Endothelial cell of umbilical vein (primary cell): ENCODE results near the gene ZDHHC19. TPM values are rescaled to one million over a fixed set of nuclear protein-coding genes. Genes with fewer than 3 reads are reported as not detected.

Experiments used
- BruUV-seq: library from RNA; stranded (reverse); fragments of 400-500 nt; replicated peaks from 2 replicates; lab custom pipeline; 2021; lab: Mats Ljungman, UMichigan
- CTCF ChIA-PET: fragments of 300-600, 350-600 bp; sonication (Branson Sonifier 250); formaldehyde crosslinking; loops from one replicate; lab custom pipeline; 2021; ENCODE audit warnings: antibody characterized with exemption, inconsistent platforms; lab: Charles Lee
- POLR2A ChIA-PET: fragments of 300-600, 350-600 bp; sonication (Branson Sonifier 250); formaldehyde crosslinking; loops from one replicate; lab custom pipeline; 2021; ENCODE audit warnings: antibody characterized with exemption, inconsistent platforms; lab: Charles Lee
- DNase-seq: peaks from one replicate; pipeline ENCODE4 v3.0.0-alpha.2; 2011; ENCODE audit warnings: low read depth, low spot score
- FAIRE-seq: peaks from 2 replicates; lab custom pipeline; 2011; peaks lifted over from hg19 to GRCh38; lab: Jason Lieb, UNC
- H2AFZ ChIP-seq: 2 replicates; pipeline ENCODE4 v1.6.0; 2012; ENCODE audit warnings: low read depth, low read length, control low read depth, inconsistent platforms
- H3K27ac ChIP-seq: 2 replicates; pipeline ENCODE4 v1.5.1; 2011; ENCODE audit warnings: low read depth, mild to moderate bottlenecking, control low read depth, low read length, moderate library complexity; ENCODE audit not compliant: insufficient read depth
- H3K27me3 ChIP-seq, 2 experiments: 2 replicates each; pipeline versions ENCODE4 v1.6.0 to v1.6.1; 2011; ENCODE audit warnings: low read length in 2 of 2, mixed read lengths in 1 of 2; ENCODE audit not compliant: control insufficient read depth in 2 of 2, insufficient read depth in 2 of 2
- H3K36me3 ChIP-seq, 2 experiments: 2 replicates in 1 of 2; 3 replicates in 1 of 2; pipeline ENCODE4 v1.5.1; 2011; ENCODE audit warnings: low read length in 2 of 2, mild to moderate bottlenecking in 1 of 2, moderate library complexity in 1 of 2; ENCODE audit not compliant: control insufficient read depth in 2 of 2, insufficient read depth in 2 of 2; ENCODE audit errors: extremely low read depth in 1 of 2
- H3K4me1 ChIP-seq: 3 replicates; pipeline ENCODE4 v1.5.1; 2011; ENCODE audit warnings: mild to moderate bottlenecking, low read length; ENCODE audit not compliant: control insufficient read depth, insufficient read depth; ENCODE audit errors: extremely low read depth
- H3K4me2 ChIP-seq: 2 replicates; pipeline ENCODE4 v1.6.1; 2011; ENCODE audit warnings: low read length, control low read depth, mixed read lengths; ENCODE audit not compliant: insufficient read depth
- H3K4me3 ChIP-seq, 3 experiments: fragments of 200-600 bp in 1 of 3; sonication (generic), shearing (Covaris generic) in 1 of 3; replicated peaks in 1 of 3; 2 replicates each; pipeline ENCODE4 v1.5.1; 2011 to 2016; ENCODE audit warnings: control low read depth in 3 of 3, low read length in 3 of 3, mild to moderate bottlenecking in 2 of 3, inconsistent platforms in 1 of 3, low read depth in 1 of 3, moderate library complexity in 1 of 3; ENCODE audit not compliant: insufficient read depth in 1 of 3
- H3K79me2 ChIP-seq: 2 replicates; pipeline ENCODE4 v1.6.0; 2012; ENCODE audit warnings: low read length, inconsistent platforms; ENCODE audit not compliant: control insufficient read depth, insufficient read depth
- H3K9ac ChIP-seq: replicated peaks from 2 replicates; pipeline ENCODE3; 2011; ENCODE audit warnings: low read length, control low read depth; ENCODE audit not compliant: insufficient read depth; ENCODE audit errors: extremely low read depth
- H3K9me1 ChIP-seq: replicated peaks from 3 replicates; pipeline ENCODE4 v1.6.0; 2011; ENCODE audit warnings: mild to moderate bottlenecking, low read length; ENCODE audit not compliant: control insufficient read depth, insufficient read depth; ENCODE audit errors: extremely low read depth
- H3K9me3 ChIP-seq: replicated peaks from 2 replicates; pipeline ENCODE4 v1.5.1; 2012; ENCODE audit warnings: low read length, inconsistent platforms; ENCODE audit not compliant: control insufficient read depth, insufficient read depth
- H4K20me1 ChIP-seq: replicated peaks from 2 replicates; pipeline ENCODE3; 2011; ENCODE audit warnings: mild to moderate bottlenecking, low read length; ENCODE audit not compliant: control insufficient read depth, insufficient read depth; ENCODE audit errors: extremely low read depth
- FOS ChIP-seq: IDR thresholded peaks from 2 replicates; pipeline ENCODE4 v1.6.1; 2011; ENCODE audit warnings: mild to moderate bottlenecking, low read length, moderate library complexity, borderline replicate concordance; ENCODE audit not compliant: insufficient read depth
- JUN ChIP-seq: IDR thresholded peaks from 2 replicates; pipeline ENCODE4 v1.6.1; 2011; ENCODE audit warnings: borderline replicate concordance, low read depth; ENCODE audit not compliant: insufficient read length, insufficient read depth
- MYC ChIP-seq: IDR thresholded peaks from one replicate; pipeline ENCODE4 v1.6.1; 2011; ENCODE audit warnings: mild to moderate bottlenecking, low read depth, low read length
- POLR2A ChIP-seq: IDR thresholded peaks from 2 replicates; pipeline ENCODE4 v1.6.1; 2012; ENCODE audit warnings: low read depth, mild to moderate bottlenecking, control low read depth, low read length
- POLR2AphosphoS5 ChIP-seq: IDR thresholded peaks from 2 replicates; pipeline ENCODE4 v1.6.1; 2012; ENCODE audit warnings: low read depth, mild to moderate bottlenecking, control low read depth, low read length, moderate library complexity; ENCODE audit not compliant: insufficient read depth
- dilution Hi-C: fragments of 300-500 bp; cut with MboI; formaldehyde crosslinking; loops from one replicate; pipeline ENCODE4 v1.15.0; 2019; ENCODE audit warnings: low sequenced_read_pairs; ENCODE audit not compliant: extremely low pct_ligation_motif_present
- intact Hi-C: fragments of 100-400 bp; cut with micrococcal nuclease; formaldehyde crosslinking; loops from one replicate; pipeline ENCODE4 v1.10.0; 2022
- polyA plus RNA-seq, 4 experiments: library from polyadenylated mRNA; depleted of rRNA in 3 of 4; stranded (reverse) in 3 of 4; unstranded in 1 of 4; fragments of >200 nt; gene quantifications; 2 replicates each; pipeline versions ENCODE4 v1.2.1 to v1.2.3, GENCODE V29; 2011 to 2012; ENCODE audit warnings: missing spikeins in 1 of 4
- total RNA-seq: library from RNA; stranded (reverse); gene quantifications from 2 replicates; pipeline ENCODE4 v1.2.3, GENCODE V29; 2021
- TF ChIP-seq, protein P1 (sequence below), 2 donors: IDR thresholded peaks; 1 replicate in 1 of 2; 2 replicates in 1 of 2; pipeline ENCODE4 v1.5.1; 2011; ENCODE audit warnings: low read length in 2 of 2, mild to moderate bottlenecking in 2 of 2, moderate library complexity in 2 of 2, control low read depth in 1 of 2, inconsistent platforms in 1 of 2, low read depth in 1 of 2; ENCODE audit not compliant: insufficient read depth in 1 of 2; ENCODE audit errors: extremely low read depth in 1 of 2
- TF ChIP-seq, protein P2 (sequence below): IDR thresholded peaks from 2 replicates; pipeline ENCODE4 v1.6.1; 2011; ENCODE audit not compliant: insufficient read depth, insufficient read length

ZDHHC19 gene
- total and polyA plus RNA-seq, 2 donors (not counting 3 experiments of a cell fraction or from before 2014, with no cell fraction given), result not detected

DNA sequence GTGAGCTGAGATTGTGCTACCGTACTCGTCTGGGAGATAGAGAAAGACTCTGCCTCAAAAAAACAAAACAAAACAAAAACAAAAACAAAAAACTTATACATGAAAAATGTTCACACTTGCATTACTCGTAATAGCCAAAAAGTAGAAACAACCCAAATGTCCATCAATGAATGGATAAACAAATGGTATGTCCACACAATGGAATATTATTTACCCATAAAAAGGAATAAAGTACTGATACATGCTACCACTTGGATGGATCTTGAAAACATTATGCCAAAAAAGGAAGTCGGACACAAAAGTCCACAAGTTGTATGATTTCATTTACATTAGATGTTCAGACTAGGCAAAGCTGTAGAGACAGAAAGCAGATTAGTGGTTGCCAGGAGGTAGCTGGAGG lies 49.6 kb upstream of the ZDHHC19 start:
- Histone ChIP-seq H3K79me2 (peaks cover 21% of the 10 kb centered on the region), H3K4me1 (no peaks in the 10 kb centered on the region), H3K4me2 (no peak overlapping the region), H3K9me3 (no peaks in the 10 kb centered on the region), H2AFZ (no peak overlapping the region), H3K4me3 (no peak overlapping the region), H3K27me3 (no peaks in the 10 kb centered on the region), H3K27ac (no peak overlapping the region), H3K36me3 (peaks cover 0 to 1% of the 10 kb centered on the region in 2 experiments), H4K20me1 (no peaks in the 10 kb centered on the region), H3K9me1 (no peaks in the 10 kb centered on the region), H3K9ac (no peak overlapping the region)
- no peak for FAIRE-seq
- ChIA-PET POLR2A (no interaction called here), CTCF (no interaction called here)
- BruUV-seq, result no TSS peak
- dilution Hi-C loops (no loop called here), intact Hi-C loops (no loop called here)
- DNase-seq, result no peak
- TF ChIP-seq POLR2A (no peak), MYC (no peak), FOS (no peak), POLR2AphosphoS5 (no peak), JUN (no peak)
- TF ChIP-seq, protein P1, sequence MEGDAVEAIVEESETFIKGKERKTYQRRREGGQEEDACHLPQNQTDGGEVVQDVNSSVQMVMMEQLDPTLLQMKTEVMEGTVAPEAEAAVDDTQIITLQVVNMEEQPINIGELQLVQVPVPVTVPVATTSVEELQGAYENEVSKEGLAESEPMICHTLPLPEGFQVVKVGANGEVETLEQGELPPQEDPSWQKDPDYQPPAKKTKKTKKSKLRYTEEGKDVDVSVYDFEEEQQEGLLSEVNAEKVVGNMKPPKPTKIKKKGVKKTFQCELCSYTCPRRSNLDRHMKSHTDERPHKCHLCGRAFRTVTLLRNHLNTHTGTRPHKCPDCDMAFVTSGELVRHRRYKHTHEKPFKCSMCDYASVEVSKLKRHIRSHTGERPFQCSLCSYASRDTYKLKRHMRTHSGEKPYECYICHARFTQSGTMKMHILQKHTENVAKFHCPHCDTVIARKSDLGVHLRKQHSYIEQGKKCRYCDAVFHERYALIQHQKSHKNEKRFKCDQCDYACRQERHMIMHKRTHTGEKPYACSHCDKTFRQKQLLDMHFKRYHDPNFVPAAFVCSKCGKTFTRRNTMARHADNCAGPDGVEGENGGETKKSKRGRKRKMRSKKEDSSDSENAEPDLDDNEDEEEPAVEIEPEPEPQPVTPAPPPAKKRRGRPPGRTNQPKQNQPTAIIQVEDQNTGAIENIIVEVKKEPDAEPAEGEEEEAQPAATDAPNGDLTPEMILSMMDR (IDR thresholded peaks at IDR 0.05; ENCODE audit: extremely low read depth in 1 of 2, insufficient read depth in 1 of 2, low read depth in 1 of 2, low read length in 2 of 2), result no peak
- TF ChIP-seq, protein P2, sequence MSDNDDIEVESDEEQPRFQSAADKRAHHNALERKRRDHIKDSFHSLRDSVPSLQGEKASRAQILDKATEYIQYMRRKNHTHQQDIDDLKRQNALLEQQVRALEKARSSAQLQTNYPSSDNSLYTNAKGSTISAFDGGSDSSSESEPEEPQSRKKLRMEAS, result no peak
